ENCODE data around the gene CYLD.

Gene CYLD

GRCh38 chr16:50722405-50722737 lies 19.5 kb upstream of the CYLD start:
- H3K27me3 ChIP-seq, result no peaks in the 10 kb centered on the region
- H3K4me3 ChIP-seq (ENCODE audit: low read depth, low read length), result no peak overlapping the region
- no peak for DNase-seq
- no peaks in the 10 kb centered on the region for H3K9me3 ChIP-seq
- H3K36me3 ChIP-seq, result no peaks in the 10 kb centered on the region
- TF ChIP-seq, protein P1, sequence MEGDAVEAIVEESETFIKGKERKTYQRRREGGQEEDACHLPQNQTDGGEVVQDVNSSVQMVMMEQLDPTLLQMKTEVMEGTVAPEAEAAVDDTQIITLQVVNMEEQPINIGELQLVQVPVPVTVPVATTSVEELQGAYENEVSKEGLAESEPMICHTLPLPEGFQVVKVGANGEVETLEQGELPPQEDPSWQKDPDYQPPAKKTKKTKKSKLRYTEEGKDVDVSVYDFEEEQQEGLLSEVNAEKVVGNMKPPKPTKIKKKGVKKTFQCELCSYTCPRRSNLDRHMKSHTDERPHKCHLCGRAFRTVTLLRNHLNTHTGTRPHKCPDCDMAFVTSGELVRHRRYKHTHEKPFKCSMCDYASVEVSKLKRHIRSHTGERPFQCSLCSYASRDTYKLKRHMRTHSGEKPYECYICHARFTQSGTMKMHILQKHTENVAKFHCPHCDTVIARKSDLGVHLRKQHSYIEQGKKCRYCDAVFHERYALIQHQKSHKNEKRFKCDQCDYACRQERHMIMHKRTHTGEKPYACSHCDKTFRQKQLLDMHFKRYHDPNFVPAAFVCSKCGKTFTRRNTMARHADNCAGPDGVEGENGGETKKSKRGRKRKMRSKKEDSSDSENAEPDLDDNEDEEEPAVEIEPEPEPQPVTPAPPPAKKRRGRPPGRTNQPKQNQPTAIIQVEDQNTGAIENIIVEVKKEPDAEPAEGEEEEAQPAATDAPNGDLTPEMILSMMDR (IDR thresholded peaks at IDR 0.05; ENCODE audit: low read depth, low read length), result no peak
- H3K4me1 ChIP-seq, result no peaks in the 10 kb centered on the region

GRCh38 chr16:50722960-50723359 lies 18.9 kb upstream of the CYLD start:
- Histone ChIP-seq H3K4me1 (no peaks in the 10 kb centered on the region), H3K9me3 (no peaks in the 10 kb centered on the region), H3K4me3 (ENCODE audit: low read depth, low read length) (no peak overlapping the region), H3K27me3 (no peaks in the 10 kb centered on the region), H3K36me3 (no peaks in the 10 kb centered on the region)
- no peak for DNase-seq
- TF ChIP-seq, protein P1 (IDR thresholded peaks at IDR 0.05; ENCODE audit: low read depth, low read length), result no peak

DNA sequence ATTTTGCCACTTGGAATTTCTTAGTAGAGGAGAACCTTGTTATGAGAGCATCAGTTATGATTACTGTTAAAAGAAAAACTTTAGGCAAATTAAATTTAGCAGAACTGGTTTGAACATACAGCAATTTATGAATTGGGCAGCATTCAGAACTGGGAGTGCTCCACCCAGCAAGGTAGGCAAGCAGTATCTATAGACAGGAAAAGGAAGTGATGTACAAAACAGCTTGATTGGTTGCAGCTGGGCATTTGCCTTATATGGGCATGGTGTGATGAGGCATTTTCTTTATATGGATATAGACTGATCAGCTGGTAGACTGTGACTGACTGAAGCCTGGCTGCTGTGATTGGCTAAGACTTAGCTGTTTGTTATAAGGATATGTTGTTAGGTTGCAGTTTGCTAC lies 17.6 kb upstream of the CYLD start:
- no peak overlapping the region for H3K4me3 ChIP-seq (ENCODE audit: low read depth, low read length)
- H3K36me3 ChIP-seq, result no peaks in the 10 kb centered on the region
- DNase-seq, result no peak
- TF ChIP-seq, protein P1 (IDR thresholded peaks at IDR 0.05; ENCODE audit: low read depth, low read length), result no peak
- H3K9me3 ChIP-seq, result no peaks in the 10 kb centered on the region
- H3K4me1 ChIP-seq, result no peaks in the 10 kb centered on the region
- no peaks in the 10 kb centered on the region for H3K27me3 ChIP-seq

DNA sequence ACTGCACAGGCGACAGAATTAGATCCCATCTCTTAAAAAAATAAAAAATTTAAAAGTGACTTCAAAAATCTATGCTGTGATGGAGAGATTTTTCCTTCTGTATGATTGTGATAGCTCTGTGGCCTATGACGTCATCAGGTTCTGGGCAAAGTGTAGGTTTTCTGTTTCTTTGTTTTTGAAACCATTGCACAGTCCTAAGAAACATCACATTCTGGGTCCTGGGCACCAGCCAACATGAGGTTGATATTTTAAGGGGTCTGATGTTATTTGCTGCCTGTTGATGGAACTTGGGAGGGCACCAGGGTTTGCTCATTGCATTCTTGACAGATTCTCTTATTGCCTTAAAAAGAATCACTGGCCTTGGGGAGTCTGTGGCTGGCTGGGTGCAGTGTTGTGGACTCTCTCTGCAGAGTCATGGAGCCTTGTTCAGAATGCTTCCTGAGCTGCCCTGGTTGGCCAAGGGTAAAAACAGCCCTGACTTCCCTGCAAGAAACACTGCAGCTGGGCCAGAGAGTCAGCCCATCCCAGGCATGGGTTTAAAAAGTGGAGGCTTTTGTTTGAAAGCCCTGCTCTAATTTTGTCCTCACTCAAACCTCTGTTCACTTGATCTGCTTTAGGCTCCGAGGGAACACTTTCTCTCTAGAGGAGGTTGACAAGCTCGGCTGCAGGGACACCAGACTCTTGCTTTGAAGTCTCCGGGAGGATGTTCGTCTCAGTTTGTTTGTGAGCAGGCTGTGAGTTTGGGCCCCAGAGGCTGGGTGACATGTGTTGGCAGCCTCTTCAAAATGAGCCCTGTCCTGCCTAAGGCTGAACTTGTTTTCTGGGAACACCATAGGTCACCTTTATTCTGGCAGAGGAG lies 10.5 kb upstream of the CYLD start:
- no peaks in the 10 kb centered on the region for H3K27me3 ChIP-seq
- DNase-seq, result no peak
- TF ChIP-seq, protein P1 (IDR thresholded peaks at IDR 0.05; ENCODE audit: low read depth, low read length), result no peak
- no peaks in the 10 kb centered on the region for H3K4me1 ChIP-seq
- no peak overlapping the region for H3K4me3 ChIP-seq (ENCODE audit: low read depth, low read length)
- no peaks in the 10 kb centered on the region for H3K36me3 ChIP-seq
- H3K9me3 ChIP-seq, result no peaks in the 10 kb centered on the region

DNA sequence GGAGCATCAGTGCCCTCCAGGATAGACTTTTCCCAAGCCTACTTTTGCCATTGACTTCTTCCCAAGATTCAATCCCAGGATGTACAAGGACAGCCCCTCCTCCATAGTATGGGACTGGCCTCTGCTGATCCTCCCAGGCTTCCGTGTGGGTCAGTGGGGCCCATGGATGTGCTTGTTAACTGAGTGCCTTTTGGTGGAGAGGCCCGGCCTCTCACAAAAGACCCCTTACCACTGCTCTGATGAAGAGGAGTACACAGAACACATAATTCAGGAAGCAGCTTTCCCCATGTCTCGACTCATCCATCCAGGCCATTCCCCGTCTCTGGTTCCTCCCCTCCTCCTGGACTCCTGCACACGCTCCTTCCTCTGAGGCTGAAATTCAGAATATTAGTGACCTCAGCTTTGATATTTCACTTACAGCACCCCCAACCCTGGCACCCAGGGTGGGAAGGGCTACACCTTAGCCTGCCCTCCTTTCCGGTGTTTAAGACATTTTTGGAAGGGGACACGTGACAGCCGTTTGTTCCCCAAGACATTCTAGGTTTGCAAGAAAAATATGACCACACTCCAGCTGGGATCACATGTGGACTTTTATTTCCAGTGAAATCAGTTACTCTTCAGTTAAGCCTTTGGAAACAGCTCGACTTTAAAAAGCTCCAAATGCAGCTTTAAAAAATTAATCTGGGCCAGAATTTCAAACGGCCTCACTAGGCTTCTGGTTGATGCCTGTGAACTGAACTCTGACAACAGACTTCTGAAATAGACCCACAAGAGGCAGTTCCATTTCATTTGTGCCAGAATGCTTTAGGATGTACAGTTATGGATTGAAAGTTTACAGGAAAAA lies 9.7 kb upstream of the CYLD start:
- no peaks in the 10 kb centered on the region for H3K4me1 ChIP-seq
- TF ChIP-seq, protein P1 (IDR thresholded peaks at IDR 0.05; ENCODE audit: low read depth, low read length), result no peak
- H3K27me3 ChIP-seq, result no peaks in the 10 kb centered on the region

DNA sequence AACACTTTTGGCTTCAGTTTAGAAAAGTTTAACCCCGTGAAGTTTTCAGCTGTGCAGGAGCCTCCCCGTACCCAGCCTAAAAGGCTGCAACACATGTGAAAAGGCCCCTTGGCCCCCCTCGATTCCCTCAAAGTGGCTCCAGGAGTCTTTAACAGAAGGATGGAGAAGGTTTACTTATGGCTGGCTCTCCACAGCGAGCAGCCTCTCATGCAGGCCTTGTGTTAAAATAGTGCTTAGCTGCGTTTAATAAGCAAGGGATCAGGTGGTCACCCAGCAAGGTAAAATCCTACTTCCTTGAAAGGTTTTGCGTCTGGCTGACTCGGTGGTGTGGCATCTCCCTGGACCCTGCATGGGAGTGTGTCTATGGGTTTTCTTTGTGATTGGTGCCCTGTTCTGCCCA lies 8.4 kb upstream of the CYLD start:
- TF ChIP-seq, protein P1 (IDR thresholded peaks at IDR 0.05; ENCODE audit: low read depth, low read length), result no peak
- DNase-seq, result no peak

More for the DNA sequence above, 9.7 kb upstream of the CYLD start:
- H3K36me3 ChIP-seq, result no peaks in the 10 kb centered on the region
- no peaks in the 10 kb centered on the region for H3K9me3 ChIP-seq
- no peak overlapping the region for H3K4me3 ChIP-seq (ENCODE audit: low read depth, low read length)
- no peak for DNase-seq

More for the DNA sequence above, 8.4 kb upstream of the CYLD start:
- Histone ChIP-seq H3K36me3 (no peaks in the 10 kb centered on the region), H3K4me1 (no peaks in the 10 kb centered on the region), H3K9me3 (no peaks in the 10 kb centered on the region), H3K4me3 (ENCODE audit: low read depth, low read length) (no peak overlapping the region), H3K27me3 (no peaks in the 10 kb centered on the region)

Measured in BE2C (cell line).